GM12878 (cell line): Measurements from ENCODE around the gene SCNN1B. TPM values are rescaled to one million over a fixed set of nuclear protein-coding genes. Genes with fewer than 3 reads are reported as not detected.

ENCODE experiments used
- ATAC-seq: fragments of 200-7000 bp; cut with Tn5 transposase; 3 replicates; pipeline ENCODE4 v1.9.1; 2020; ENCODE audit warnings: mild to moderate bottlenecking, moderate library complexity
- BruUV-seq: library from RNA; stranded (reverse); fragments of 400-500 nt; replicated peaks from 2 replicates; lab custom pipeline; 2021; lab: Mats Ljungman, UMichigan
- CTCF ChIA-PET: fragments of 300-600 bp; sonication (Branson Sonifier 250); formaldehyde crosslinking; extraction: SDS; loops from one replicate; lab custom pipeline; 2021; ENCODE audit warnings: inconsistent platforms; lab: Yijun Ruan, JAX
- POLR2A ChIA-PET: fragments of 350-600 bp; formaldehyde crosslinking; extraction: SDS; loops from one replicate; lab custom pipeline; 2021; ENCODE audit warnings: inconsistent platforms; lab: Charles Lee
- RAD21 ChIA-PET: fragments of 300-600 bp; sonication (Branson Sonifier 250); formaldehyde crosslinking; loops from one replicate; lab custom pipeline; 2023; ENCODE audit warnings: antibody characterized with exemption; ENCODE audit not compliant: unreplicated experiment; lab: Charles Lee
- SMC1A ChIA-PET: fragments of 300-600 bp; sonication (Branson Sonifier 250); formaldehyde crosslinking; loops from one replicate; lab custom pipeline; 2023; ENCODE audit not compliant: unreplicated experiment, uncharacterized antibody; lab: Charles Lee
- DNase-seq: peaks from one replicate; pipeline ENCODE4 v3.0.0-alpha.2; 2011; ENCODE audit warnings: low read depth, low spot score
- FAIRE-seq: peaks from 3 replicates; lab custom pipeline; 2011; peaks lifted over from hg19 to GRCh38; lab: Jason Lieb, UNC
- H2AFZ ChIP-seq: 2 replicates; pipeline ENCODE4 v1.6.0; 2011; ENCODE audit warnings: low read depth, low read length, control low read depth; ENCODE audit not compliant: control insufficient read depth
- H3K27ac ChIP-seq: 2 replicates; pipeline ENCODE4 v1.5.1; 2011; ENCODE audit warnings: control low read depth; ENCODE audit not compliant: control insufficient read depth, insufficient read depth
- H3K27me3 ChIP-seq, 2 experiments: replicated peaks in 1 of 2; 2 replicates each; pipeline versions ENCODE4 v1.6.0 to v1.6.1; 2011; ENCODE audit warnings: low read length in 1 of 2; ENCODE audit not compliant: control insufficient read depth in 2 of 2, insufficient read depth in 2 of 2
- H3K36me3 ChIP-seq, 2 experiments: 2 replicates each; pipeline ENCODE4 v1.5.1; 2011; ENCODE audit warnings: low read length in 1 of 2; ENCODE audit not compliant: control insufficient read depth in 2 of 2, insufficient read depth in 2 of 2
- H3K4me1 ChIP-seq: 2 replicates; pipeline ENCODE4 v1.6.1; 2011; ENCODE audit warnings: mild to moderate bottlenecking, low read length, moderate library complexity, mixed read lengths; ENCODE audit not compliant: control insufficient read depth, insufficient read depth
- H3K4me2 ChIP-seq: 2 replicates; pipeline ENCODE4 v1.6.0; 2011; ENCODE audit warnings: control low read depth; ENCODE audit not compliant: control insufficient read depth, insufficient read depth
- H3K4me3 ChIP-seq: fragments of 200-600 bp; sonication (generic); 2 replicates; pipeline ENCODE4 v1.5.1; 2016
- H3K79me2 ChIP-seq: 2 replicates; pipeline ENCODE4 v1.6.0; 2011; ENCODE audit warnings: low read length; ENCODE audit not compliant: control insufficient read depth, insufficient read depth
- H3K9ac ChIP-seq: 2 replicates; pipeline ENCODE4 v1.8.0; 2011; ENCODE audit warnings: low read length, control low read depth, mixed read lengths; ENCODE audit not compliant: control insufficient read depth, insufficient read depth
- H3K9me3 ChIP-seq: replicated peaks from 3 replicates; pipeline ENCODE4 v1.5.1; 2011; ENCODE audit warnings: mild to moderate bottlenecking, low read length; ENCODE audit not compliant: control insufficient read depth, insufficient read depth
- H4K20me1 ChIP-seq: 2 replicates; pipeline ENCODE4 v1.6.0; 2011; ENCODE audit not compliant: control insufficient read depth, insufficient read depth
- SPI1 ChIP-seq: IDR thresholded peaks from 2 replicates; pipeline ENCODE4 v1.6.1; 2011; ENCODE audit warnings: low read depth, mild to moderate bottlenecking, low read length, moderate library complexity, borderline replicate concordance; ENCODE audit not compliant: insufficient read depth
- ZSCAN29 ChIP-seq: fragments of 450-650 bp; IDR thresholded peaks from 2 replicates; pipeline ENCODE4 v1.6.1; 2017; ENCODE audit warnings: mild to moderate bottlenecking, moderate library complexity
- WGBS: methylation state at CpG from one replicate; pipeline ENCODE4 v1.1.6; 2016; ENCODE audit warnings: low lambda C conversion rate; ENCODE audit not compliant: insufficient replicate concordance, insufficient coverage; ENCODE audit errors: missing lambda C conversion rate; 5-methylcytosine and 5-hydroxymethylcytosine counted together
- in situ Hi-C: fragments of 300-500 bp; cut with MboI; formaldehyde crosslinking; loops from 9 replicates; pipeline ENCODE4 v1.14.3; 2018; ENCODE audit warnings: mixed read lengths
- intact Hi-C: fragments of 100-400 bp; cut with micrococcal nuclease; formaldehyde crosslinking; loops from one replicate; pipeline ENCODE4 v1.14.2; 2022; ENCODE audit not compliant: unreplicated experiment
- polyA plus RNA-seq, 11 experiments: library from polyadenylated mRNA; depleted of rRNA in 4 of 11; unstranded in 6 of 11; stranded (reverse) in 5 of 11; fragments of >200 nt; fragmentation: Nextera tagmentation in 4 of 11; fragmentation: Illumina TruSeq in 1 of 11; extraction: Ambion mirVana in 4 of 11; extraction: Trizol in 1 of 11; gene quantifications; 1 replicate in 1 of 11; 2 replicates in 10 of 11; pipeline versions ENCODE4 v1.2.1 to v1.2.3, GENCODE V29; 2011 to 2016; ENCODE audit warnings: inconsistent platforms in 2 of 11, missing spikeins in 2 of 11, low read depth in 1 of 11
- total RNA-seq, 4 experiments: library from RNA; depleted of rRNA in 3 of 4; stranded (reverse); fragments of >200 nt in 3 of 4; fragmentation: Illumina TruSeq in 1 of 4; extraction: Trizol in 1 of 4; gene quantifications; 2 replicates each; pipeline versions ENCODE4 v1.2.1 to v1.2.3, GENCODE V29; 2013 to 2021

Gene SCNN1B
- total and polyA plus RNA-seq, 10 of the 15 experiments (the other 5 are each of a cell fraction or from before 2014, with no cell fraction given), result 0.28 to 1.5 (median 0.64) TPM

- ATAC-seq (peak; percentile 8; the same call in 1 of the 3 replicates), FAIRE-seq (no peak)
- no peak overlapping the region for H3K27ac ChIP-seq
- no peaks in the 10 kb centered on the region for H3K27me3 ChIP-seq
- H3K9me3 ChIP-seq, result peaks cover 10% of the 10 kb centered on the region; the same call in 2 of the 3 replicates
- intact Hi-C loops (no loop called here), in situ Hi-C loops (no loop called here)
- no peak overlapping the region for H3K4me3 ChIP-seq
- RAD21 ChIA-PET, result interaction anchor here (1.9 kb wide), 1 partner anchor 47 kb away, joined by 5 read pairs; no protein-coding TSS in a partner anchor
- H2AFZ ChIP-seq, result no peak overlapping the region
- H4K20me1 ChIP-seq, result no peaks in the 10 kb centered on the region
- no peak overlapping the region for H3K9ac ChIP-seq
- H3K79me2 ChIP-seq, result no peaks in the 10 kb centered on the region
- 50% methylated on average over 9 of the region's 9 CpGs for WGBS
- CTCF ChIA-PET, result interaction anchor here (0.6 to 3.5 kb wide), 7 partner anchors 24 to 783 kb away, joined by 3 to 11 read pairs (median 3); no protein-coding TSS in a partner anchor
- H3K36me3 ChIP-seq, result no peaks in the 10 kb centered on the region
- no TSS peak for BruUV-seq
- POLR2A ChIA-PET, result interaction anchor here (1.3 kb wide), 1 partner anchor 30 kb away, joined by 4 read pairs; no protein-coding TSS in a partner anchor
- H3K4me1 ChIP-seq, result peaks cover 15% of the 10 kb centered on the region
- H3K4me2 ChIP-seq, result 0 out of 2 replicates have a peak overlapping the region, but pooled peaks have one; percentile 17
- SMC1A ChIA-PET, result interaction anchor here (0.6 to 2.3 kb wide), 7 partner anchors 8 to 147 kb away, joined by 3 to 10 read pairs (median 5); no protein-coding TSS in a partner anchor
- no peak for TF ChIP-seq ZSCAN29
- TF ChIP-seq SPI1, result peak; percentile 61; the same call in 1 of the 2 replicates
- TF ChIP-seq, all 136 proteins: peak for 1
- DNase-seq, result no peak
These were observed 13.2 kb upstream of the SCNN1B start for GRCh38 chr16:23288726-23289512.
